Osteoblast (primary cell): ENCODE data around the gene SOST. TPM values are rescaled to one million over a fixed set of nuclear protein-coding genes. Genes with fewer than 3 reads are reported as not detected.

Experiments used
- DNase-seq: peaks from one replicate; pipeline ENCODE4 v3.0.0; 2011; ENCODE audit warnings: low spot score, mixed read lengths; ENCODE audit not compliant: insufficient read length; ENCODE audit errors: missing footprints
- H2AFZ ChIP-seq: 2 replicates; pipeline ENCODE4 v1.6.0; 2011; ENCODE audit warnings: mild to moderate bottlenecking, low read length
- H3K27ac ChIP-seq: 2 replicates; pipeline ENCODE4 v1.5.1; 2011; ENCODE audit warnings: mild to moderate bottlenecking, low read depth, low read length, moderate library complexity
- H3K27me3 ChIP-seq: 2 replicates; pipeline ENCODE4 v1.6.0; 2012; ENCODE audit warnings: mild to moderate bottlenecking, control low read depth, inconsistent platforms, low read length, moderate library complexity; ENCODE audit not compliant: insufficient read depth
- H3K36me3 ChIP-seq: 2 replicates; pipeline ENCODE4 v1.5.1; 2011; ENCODE audit warnings: mild to moderate bottlenecking, low read length, control low read depth, moderate library complexity; ENCODE audit not compliant: insufficient read depth
- H3K4me1 ChIP-seq: 2 replicates; pipeline ENCODE4 v1.5.1; 2011; ENCODE audit warnings: mild to moderate bottlenecking, low read length, control low read depth, moderate library complexity; ENCODE audit not compliant: insufficient read depth
- H3K4me2 ChIP-seq: 2 replicates; pipeline ENCODE4 v1.6.0; 2011; ENCODE audit warnings: mild to moderate bottlenecking, low read length; ENCODE audit not compliant: insufficient read depth
- H3K4me3 ChIP-seq: fragments of 200-600 bp; sonication (generic); 3 replicates; pipeline ENCODE4 v1.5.1; 2012; ENCODE audit warnings: mild to moderate bottlenecking, low read length, inconsistent platforms; ENCODE audit not compliant: insufficient read depth
- H3K79me2 ChIP-seq: 2 replicates; pipeline ENCODE4 v1.6.0; 2012; ENCODE audit warnings: mild to moderate bottlenecking, low read length, control low read depth, inconsistent platforms; ENCODE audit not compliant: insufficient read depth
- H3K9me3 ChIP-seq: 2 replicates; pipeline ENCODE4 v1.5.1; 2011; ENCODE audit warnings: low read depth, low read length, control low read depth
- H4K20me1 ChIP-seq: 2 replicates; pipeline ENCODE4 v1.6.0; 2012; ENCODE audit warnings: mild to moderate bottlenecking, low read length, control low read depth; ENCODE audit not compliant: insufficient read depth
- CTCF ChIP-seq: IDR thresholded peaks from 2 replicates; pipeline ENCODE4 v1.5.1; 2011; ENCODE audit warnings: mild to moderate bottlenecking, low read depth, low read length, moderate library complexity; ENCODE audit errors: extremely low read depth
- total RNA-seq: library from RNA; depleted of rRNA; stranded (reverse); fragments of >200 nt; gene quantifications from 2 replicates; pipeline ENCODE4 v1.2.3, GENCODE V29; 2012

Gene SOST
- not detected in 2 replicates for total RNA-seq

DNA sequence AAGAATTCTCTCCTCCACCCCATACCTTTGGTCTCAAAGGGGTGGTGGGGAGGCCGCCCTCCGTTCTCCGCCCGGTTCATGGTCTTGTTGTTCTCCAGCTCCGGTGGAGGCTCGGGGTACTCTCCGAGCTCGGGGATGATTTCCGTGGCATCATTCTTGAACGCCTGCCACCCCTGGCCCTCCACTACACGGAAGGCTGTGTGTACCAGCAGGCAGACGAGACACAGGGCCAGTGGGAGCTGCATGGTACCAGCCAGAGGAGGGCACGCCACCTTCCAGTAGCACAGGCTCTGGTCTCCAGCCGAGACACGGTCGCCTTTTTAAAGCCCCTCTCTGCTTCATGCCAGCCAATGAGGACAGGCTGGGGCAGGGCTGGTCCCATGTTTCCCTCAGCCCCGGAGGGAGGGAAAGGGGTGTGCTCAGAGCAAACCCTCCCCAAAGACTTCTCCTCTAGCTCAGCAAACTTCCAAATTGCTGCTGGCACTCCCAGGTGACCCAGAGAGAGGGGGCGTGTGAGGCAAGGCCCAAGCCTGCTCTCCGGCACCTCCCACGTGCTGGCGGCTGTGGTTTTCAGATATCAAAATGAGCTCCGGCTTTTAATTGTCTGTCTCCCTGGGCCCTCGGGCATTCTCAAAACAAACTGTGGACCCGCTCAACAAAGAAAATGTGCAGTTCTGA is at the start of gene SOST:
Gene SOST, minus strand, starts transcription at position 295 of the 678 bp plus-strand sequence. Its CDS starts 50 bp downstream, at position 245.
- H3K27me3 ChIP-seq: peaks cover 50% of the 10 kb centered on the region
- no peaks in the 10 kb centered on the region for H3K36me3 ChIP-seq
- H3K27ac ChIP-seq: no peak within 1 kb of the TSS

GRCh38 chr17:43808076-43808475 is 49.5 kb upstream of the SOST start:
- no peak for TF ChIP-seq CTCF
- H3K79me2 ChIP-seq: no peaks in the 10 kb centered on the region
- no peak overlapping the region for H3K4me3 ChIP-seq
- H3K4me1 ChIP-seq: peaks cover 6% of the 10 kb centered on the region
- H3K9me3 ChIP-seq: no peaks in the 10 kb centered on the region
- no peak overlapping the region for H3K27ac ChIP-seq
- no peak overlapping the region for H3K4me2 ChIP-seq
- H3K36me3 ChIP-seq: peaks cover 26% of the 10 kb centered on the region
- no peaks in the 10 kb centered on the region for H3K27me3 ChIP-seq
- DNase-seq: no peak
- no peak overlapping the region for H2AFZ ChIP-seq
- H4K20me1 ChIP-seq: no peaks in the 10 kb centered on the region

More for the DNA sequence above, at the start of gene SOST:
- Histone ChIP-seq H3K4me3 (no peak within 1 kb of the TSS), H3K4me1 (no peaks in the 10 kb centered on the region), H2AFZ (no peak within 1 kb of the TSS), H3K9me3 (no peaks in the 10 kb centered on the region), H4K20me1 (no peaks in the 10 kb centered on the region), H3K79me2 (no peaks in the 10 kb centered on the region), H3K4me2 (no peak within 1 kb of the TSS)
- TF ChIP-seq CTCF: no peak
- no peak for DNase-seq

DNA sequence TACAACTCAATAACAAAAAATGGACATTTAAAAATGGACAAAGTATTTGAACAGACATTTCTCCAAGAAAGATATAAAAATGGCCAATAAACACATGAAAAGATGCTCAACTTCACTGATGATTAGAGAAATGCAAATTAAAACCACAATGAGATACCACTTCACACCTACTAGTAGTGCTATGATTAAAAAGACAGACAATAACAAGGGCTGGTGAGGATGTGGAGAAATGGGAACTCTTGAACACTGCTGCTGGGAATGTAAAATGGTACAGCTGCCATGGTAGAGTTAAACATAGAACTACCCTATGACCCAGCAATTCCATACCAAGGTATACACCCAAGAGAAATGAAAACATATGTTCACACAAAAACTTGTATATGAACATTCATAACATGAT is 46.5 kb upstream of the SOST start:
- H2AFZ ChIP-seq: no peak overlapping the region
- TF ChIP-seq CTCF: no peak
- H3K27me3 ChIP-seq: no peaks in the 10 kb centered on the region
- no peak for DNase-seq
- H3K36me3 ChIP-seq: peaks cover 24% of the 10 kb centered on the region
- H3K9me3 ChIP-seq: no peaks in the 10 kb centered on the region
- H3K27ac ChIP-seq: no peak overlapping the region
- peaks cover 6% of the 10 kb centered on the region for H3K4me1 ChIP-seq
- no peaks in the 10 kb centered on the region for H4K20me1 ChIP-seq
- no peak overlapping the region for H3K4me2 ChIP-seq
- H3K79me2 ChIP-seq: no peaks in the 10 kb centered on the region
- H3K4me3 ChIP-seq: no peak overlapping the region

GRCh38 chr17:43803758-43804157 is 45.2 kb upstream of the SOST start:
- Histone ChIP-seq H3K27ac (no peak overlapping the region), H3K79me2 (no peaks in the 10 kb centered on the region), H3K9me3 (no peaks in the 10 kb centered on the region), H2AFZ (no peak overlapping the region), H3K4me3 (no peak overlapping the region), H3K27me3 (no peaks in the 10 kb centered on the region), H3K4me1 (peaks cover 6% of the 10 kb centered on the region), H3K4me2 (no peak overlapping the region), H4K20me1 (no peaks in the 10 kb centered on the region), H3K36me3 (peaks cover 20% of the 10 kb centered on the region)
- TF ChIP-seq CTCF: no peak
- DNase-seq: no peak
